K562 (cell line): ENCODE results near the gene CCDC70. TPM values are rescaled to one million over a fixed set of nuclear protein-coding genes. Genes with fewer than 3 reads are reported as not detected.

ENCODE experiments used
- CC2D1A ChIP-seq: fragments of 450-650 bp; IDR thresholded peaks from 2 replicates; pipeline ENCODE4 v1.6.1; 2017; ENCODE audit warnings: mild to moderate bottlenecking
- polyA plus RNA-seq, 8 experiments: library from polyadenylated mRNA; depleted of rRNA in 4 of 8; stranded (reverse) in 5 of 8; unstranded in 3 of 8; fragments of >200 nt; fragmentation: Nextera tagmentation in 2 of 8; fragmentation: Illumina TruSeq in 1 of 8; extraction: Ambion mirVana in 2 of 8; extraction: Trizol in 1 of 8; gene quantifications; 2 replicates each; pipeline versions ENCODE4 v1.2.1 to v1.2.3, GENCODE V29; 2011 to 2014; ENCODE audit warnings: inconsistent platforms in 1 of 8, missing spikeins in 1 of 8
- total RNA-seq, 7 experiments: library from RNA; depleted of rRNA in 6 of 7; stranded (reverse); fragments of >200 nt in 6 of 7; fragmentation: Illumina TruSeq in 2 of 7; extraction: Trizol in 2 of 7; gene quantifications; 2 replicates each; pipeline versions ENCODE4 v1.2.1 to v1.2.3, GENCODE V29; 2011 to 2021; ENCODE audit warnings: low replicate concordance in 1 of 7
- TF ChIP-seq, protein P1 (sequence below): fragments of 450-650 bp; IDR thresholded peaks from 2 replicates; pipeline ENCODE4 v1.6.1; 2017; ENCODE audit warnings: antibody characterized with exemption, mild to moderate bottlenecking
- TF ChIP-seq, protein P2 (sequence below): sonication (generic); formaldehyde crosslinking; IDR thresholded peaks from 2 replicates; pipeline ENCODE4 v1.9.0; 2022; ENCODE audit warnings: mild to moderate bottlenecking, missing genetic modification reagents
- TF ChIP-seq, protein P3 (sequence below): IDR thresholded peaks from 3 replicates; pipeline ENCODE4 v1.6.1; 2011; ENCODE audit warnings: borderline replicate concordance, mild to moderate bottlenecking, moderate library complexity; ENCODE audit not compliant: insufficient read length; ENCODE audit errors: extremely low read depth
- TF ChIP-seq, protein P4 (sequence below), 2 experiments: fragments of 450-650 bp; formaldehyde crosslinking in 1 of 2; IDR thresholded peaks; 2 replicates each; pipeline versions ENCODE4 v1.4.0 to v1.6.1; 2014 to 2020; ENCODE audit warnings: mild to moderate bottlenecking in 2 of 2, borderline replicate concordance in 1 of 2, low read depth in 1 of 2

Gene CCDC70
- total and polyA plus RNA-seq, 9 of the 15 experiments (the other 6 are each of a cell fraction or from before 2014, with no cell fraction given) = not detected

DNA sequence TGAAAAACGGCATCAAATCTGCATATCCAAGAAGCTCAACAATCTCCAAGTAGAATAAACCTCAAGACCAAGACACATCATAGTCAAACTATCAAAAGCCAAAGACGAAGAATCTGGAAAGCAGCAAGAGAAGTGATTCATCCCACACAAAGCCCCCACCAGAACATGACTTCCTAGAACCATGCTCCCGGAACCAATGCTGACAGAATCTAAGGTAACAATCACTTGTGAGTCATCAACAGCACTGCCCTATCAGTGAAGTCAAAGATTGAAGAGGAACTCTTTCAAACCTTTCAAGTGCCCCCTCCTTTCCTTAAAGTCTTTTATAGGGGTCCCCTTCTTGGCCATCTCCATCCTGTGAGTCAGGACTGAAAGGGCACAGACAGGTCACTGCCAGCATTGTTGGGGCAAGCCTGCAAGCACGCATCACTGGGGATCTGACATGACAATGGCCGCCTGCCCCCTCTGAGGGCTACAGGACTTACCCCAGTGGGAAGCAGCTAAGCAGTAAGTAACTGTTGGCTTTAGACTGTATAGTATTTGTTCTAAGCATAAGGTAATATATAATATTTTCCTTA, at the start of gene CCDC70 (continued):
- TF ChIP-seq, protein P1, sequence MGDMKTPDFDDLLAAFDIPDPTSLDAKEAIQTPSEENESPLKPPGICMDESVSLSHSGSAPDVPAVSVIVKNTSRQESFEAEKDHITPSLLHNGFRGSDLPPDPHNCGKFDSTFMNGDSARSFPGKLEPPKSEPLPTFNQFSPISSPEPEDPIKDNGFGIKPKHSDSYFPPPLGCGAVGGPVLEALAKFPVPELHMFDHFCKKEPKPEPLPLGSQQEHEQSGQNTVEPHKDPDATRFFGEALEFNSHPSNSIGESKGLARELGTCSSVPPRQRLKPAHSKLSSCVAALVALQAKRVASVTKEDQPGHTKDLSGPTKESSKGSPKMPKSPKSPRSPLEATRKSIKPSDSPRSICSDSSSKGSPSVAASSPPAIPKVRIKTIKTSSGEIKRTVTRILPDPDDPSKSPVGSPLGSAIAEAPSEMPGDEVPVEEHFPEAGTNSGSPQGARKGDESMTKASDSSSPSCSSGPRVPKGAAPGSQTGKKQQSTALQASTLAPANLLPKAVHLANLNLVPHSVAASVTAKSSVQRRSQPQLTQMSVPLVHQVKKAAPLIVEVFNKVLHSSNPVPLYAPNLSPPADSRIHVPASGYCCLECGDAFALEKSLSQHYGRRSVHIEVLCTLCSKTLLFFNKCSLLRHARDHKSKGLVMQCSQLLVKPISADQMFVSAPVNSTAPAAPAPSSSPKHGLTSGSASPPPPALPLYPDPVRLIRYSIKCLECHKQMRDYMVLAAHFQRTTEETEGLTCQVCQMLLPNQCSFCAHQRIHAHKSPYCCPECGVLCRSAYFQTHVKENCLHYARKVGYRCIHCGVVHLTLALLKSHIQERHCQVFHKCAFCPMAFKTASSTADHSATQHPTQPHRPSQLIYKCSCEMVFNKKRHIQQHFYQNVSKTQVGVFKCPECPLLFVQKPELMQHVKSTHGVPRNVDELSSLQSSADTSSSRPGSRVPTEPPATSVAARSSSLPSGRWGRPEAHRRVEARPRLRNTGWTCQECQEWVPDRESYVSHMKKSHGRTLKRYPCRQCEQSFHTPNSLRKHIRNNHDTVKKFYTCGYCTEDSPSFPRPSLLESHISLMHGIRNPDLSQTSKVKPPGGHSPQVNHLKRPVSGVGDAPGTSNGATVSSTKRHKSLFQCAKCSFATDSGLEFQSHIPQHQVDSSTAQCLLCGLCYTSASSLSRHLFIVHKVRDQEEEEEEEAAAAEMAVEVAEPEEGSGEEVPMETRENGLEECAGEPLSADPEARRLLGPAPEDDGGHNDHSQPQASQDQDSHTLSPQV = no peak
- TF ChIP-seq, protein P2, sequence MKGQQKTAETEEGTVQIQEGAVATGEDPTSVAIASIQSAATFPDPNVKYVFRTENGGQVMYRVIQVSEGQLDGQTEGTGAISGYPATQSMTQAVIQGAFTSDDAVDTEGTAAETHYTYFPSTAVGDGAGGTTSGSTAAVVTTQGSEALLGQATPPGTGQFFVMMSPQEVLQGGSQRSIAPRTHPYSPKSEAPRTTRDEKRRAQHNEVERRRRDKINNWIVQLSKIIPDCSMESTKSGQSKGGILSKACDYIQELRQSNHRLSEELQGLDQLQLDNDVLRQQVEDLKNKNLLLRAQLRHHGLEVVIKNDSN (CRISPR knock-in tag) = no peak
- TF ChIP-seq, protein P3, sequence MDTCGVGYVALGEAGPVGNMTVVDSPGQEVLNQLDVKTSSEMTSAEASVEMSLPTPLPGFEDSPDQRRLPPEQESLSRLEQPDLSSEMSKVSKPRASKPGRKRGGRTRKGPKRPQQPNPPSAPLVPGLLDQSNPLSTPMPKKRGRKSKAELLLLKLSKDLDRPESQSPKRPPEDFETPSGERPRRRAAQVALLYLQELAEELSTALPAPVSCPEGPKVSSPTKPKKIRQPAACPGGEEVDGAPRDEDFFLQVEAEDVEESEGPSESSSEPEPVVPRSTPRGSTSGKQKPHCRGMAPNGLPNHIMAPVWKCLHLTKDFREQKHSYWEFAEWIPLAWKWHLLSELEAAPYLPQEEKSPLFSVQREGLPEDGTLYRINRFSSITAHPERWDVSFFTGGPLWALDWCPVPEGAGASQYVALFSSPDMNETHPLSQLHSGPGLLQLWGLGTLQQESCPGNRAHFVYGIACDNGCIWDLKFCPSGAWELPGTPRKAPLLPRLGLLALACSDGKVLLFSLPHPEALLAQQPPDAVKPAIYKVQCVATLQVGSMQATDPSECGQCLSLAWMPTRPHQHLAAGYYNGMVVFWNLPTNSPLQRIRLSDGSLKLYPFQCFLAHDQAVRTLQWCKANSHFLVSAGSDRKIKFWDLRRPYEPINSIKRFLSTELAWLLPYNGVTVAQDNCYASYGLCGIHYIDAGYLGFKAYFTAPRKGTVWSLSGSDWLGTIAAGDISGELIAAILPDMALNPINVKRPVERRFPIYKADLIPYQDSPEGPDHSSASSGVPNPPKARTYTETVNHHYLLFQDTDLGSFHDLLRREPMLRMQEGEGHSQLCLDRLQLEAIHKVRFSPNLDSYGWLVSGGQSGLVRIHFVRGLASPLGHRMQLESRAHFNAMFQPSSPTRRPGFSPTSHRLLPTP = no peak
- TF ChIP-seq, protein P4, sequence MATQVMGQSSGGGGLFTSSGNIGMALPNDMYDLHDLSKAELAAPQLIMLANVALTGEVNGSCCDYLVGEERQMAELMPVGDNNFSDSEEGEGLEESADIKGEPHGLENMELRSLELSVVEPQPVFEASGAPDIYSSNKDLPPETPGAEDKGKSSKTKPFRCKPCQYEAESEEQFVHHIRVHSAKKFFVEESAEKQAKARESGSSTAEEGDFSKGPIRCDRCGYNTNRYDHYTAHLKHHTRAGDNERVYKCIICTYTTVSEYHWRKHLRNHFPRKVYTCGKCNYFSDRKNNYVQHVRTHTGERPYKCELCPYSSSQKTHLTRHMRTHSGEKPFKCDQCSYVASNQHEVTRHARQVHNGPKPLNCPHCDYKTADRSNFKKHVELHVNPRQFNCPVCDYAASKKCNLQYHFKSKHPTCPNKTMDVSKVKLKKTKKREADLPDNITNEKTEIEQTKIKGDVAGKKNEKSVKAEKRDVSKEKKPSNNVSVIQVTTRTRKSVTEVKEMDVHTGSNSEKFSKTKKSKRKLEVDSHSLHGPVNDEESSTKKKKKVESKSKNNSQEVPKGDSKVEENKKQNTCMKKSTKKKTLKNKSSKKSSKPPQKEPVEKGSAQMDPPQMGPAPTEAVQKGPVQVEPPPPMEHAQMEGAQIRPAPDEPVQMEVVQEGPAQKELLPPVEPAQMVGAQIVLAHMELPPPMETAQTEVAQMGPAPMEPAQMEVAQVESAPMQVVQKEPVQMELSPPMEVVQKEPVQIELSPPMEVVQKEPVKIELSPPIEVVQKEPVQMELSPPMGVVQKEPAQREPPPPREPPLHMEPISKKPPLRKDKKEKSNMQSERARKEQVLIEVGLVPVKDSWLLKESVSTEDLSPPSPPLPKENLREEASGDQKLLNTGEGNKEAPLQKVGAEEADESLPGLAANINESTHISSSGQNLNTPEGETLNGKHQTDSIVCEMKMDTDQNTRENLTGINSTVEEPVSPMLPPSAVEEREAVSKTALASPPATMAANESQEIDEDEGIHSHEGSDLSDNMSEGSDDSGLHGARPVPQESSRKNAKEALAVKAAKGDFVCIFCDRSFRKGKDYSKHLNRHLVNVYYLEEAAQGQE (IDR thresholded peaks at IDR 0.05; ENCODE audit: borderline replicate concordance) = no peak
- TF ChIP-seq, protein P4 (CRISPR knock-in tag; IDR thresholded peaks at IDR 0.05; ENCODE audit: low read depth) = no peak
- no peak for TF ChIP-seq CC2D1A
